Measurements from ENCODE around the gene RRAS2.

DNA sequence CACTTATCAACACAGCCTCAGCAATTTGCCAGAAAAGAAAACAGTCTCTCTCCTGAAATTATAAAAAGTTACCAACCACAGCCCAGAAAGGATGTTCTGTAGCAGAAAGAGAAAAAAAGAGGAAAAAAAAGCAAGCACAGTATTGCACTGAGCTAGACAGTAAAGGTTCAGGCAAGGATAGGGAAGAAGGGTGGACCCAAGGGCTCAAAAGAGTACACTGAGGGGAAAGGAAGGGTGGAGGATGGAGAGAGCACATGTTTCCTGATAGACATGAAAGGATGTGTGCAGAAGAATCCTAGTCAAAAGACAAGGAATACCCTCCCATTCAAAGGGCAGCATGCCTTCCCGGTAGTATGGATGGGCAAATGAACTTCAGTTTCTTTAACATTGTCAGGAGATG lies 59.1 kb downstream of the RRAS2 start:
- TF ChIP-seq, protein P1, sequence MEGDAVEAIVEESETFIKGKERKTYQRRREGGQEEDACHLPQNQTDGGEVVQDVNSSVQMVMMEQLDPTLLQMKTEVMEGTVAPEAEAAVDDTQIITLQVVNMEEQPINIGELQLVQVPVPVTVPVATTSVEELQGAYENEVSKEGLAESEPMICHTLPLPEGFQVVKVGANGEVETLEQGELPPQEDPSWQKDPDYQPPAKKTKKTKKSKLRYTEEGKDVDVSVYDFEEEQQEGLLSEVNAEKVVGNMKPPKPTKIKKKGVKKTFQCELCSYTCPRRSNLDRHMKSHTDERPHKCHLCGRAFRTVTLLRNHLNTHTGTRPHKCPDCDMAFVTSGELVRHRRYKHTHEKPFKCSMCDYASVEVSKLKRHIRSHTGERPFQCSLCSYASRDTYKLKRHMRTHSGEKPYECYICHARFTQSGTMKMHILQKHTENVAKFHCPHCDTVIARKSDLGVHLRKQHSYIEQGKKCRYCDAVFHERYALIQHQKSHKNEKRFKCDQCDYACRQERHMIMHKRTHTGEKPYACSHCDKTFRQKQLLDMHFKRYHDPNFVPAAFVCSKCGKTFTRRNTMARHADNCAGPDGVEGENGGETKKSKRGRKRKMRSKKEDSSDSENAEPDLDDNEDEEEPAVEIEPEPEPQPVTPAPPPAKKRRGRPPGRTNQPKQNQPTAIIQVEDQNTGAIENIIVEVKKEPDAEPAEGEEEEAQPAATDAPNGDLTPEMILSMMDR (conservative IDR thresholded peaks at IDR 0.05; ENCODE audit: low read length): no peak
- TF ChIP-seq EZH2phosphoT487 (IDR thresholded peaks at IDR 0.05; ENCODE audit: borderline replicate concordance, low read depth, low read length): no peak
